ENCODE results near the gene PRMT1. TPM values are rescaled to one million over a fixed set of nuclear protein-coding genes. Genes with fewer than 3 reads are reported as not detected.
A peak's percentile ranks its signal among the peaks of the same experiment; 100 is the strongest.

The PRMT1 gene
- total RNA-seq, 2 donors from 2014 or later: 183 to 345 TPM

DNA sequence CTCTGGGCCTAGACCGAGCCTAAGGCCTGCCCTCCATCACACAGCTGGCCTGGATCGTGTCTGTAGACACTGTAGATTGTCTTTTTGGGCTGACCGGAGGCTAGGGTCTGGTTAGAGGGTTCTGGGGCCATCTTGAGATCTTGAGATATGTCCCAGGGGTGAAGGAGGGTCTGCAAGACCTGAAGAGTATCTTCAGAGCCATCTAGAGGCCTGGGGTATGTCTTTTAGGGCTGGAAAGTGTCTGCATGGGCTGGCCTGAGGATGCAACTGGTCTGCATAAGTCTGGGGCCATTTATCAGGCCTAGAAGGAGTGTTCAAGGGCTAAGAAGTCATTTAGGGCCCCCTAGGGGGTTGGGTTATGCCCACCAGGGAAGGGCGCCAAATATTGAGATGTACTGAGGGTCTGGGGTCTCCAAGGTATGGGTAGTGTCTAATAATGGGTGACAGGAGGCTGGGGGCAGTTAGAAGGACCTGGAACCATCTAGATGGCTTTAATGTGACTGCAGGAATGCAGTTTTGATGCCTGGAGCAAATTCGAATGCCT, 34.5 kb upstream of the PRMT1 start:
- H3K9me3 Mint-ChIP-seq: no peaks in the 10 kb centered on the region
- ATAC-seq (replicated peaks): no peak
- peaks cover 39% of the 10 kb centered on the region for H3K4me1 Mint-ChIP-seq
- H3K4me3 Mint-ChIP-seq: peak overlapping the region; percentile 99
- no peaks in the 10 kb centered on the region for H3K27me3 Mint-ChIP-seq
- peak overlapping the region; percentile 98 for H3K27ac Mint-ChIP-seq
- H3K36me3 Mint-ChIP-seq (ENCODE audit: low read depth): peaks cover 52% of the 10 kb centered on the region

- no peak for ATAC-seq (replicated peaks)
- Mint-ChIP-seq H3K9me3 (no peaks in the 10 kb centered on the region), H3K36me3 (ENCODE audit: low read depth) (peaks cover 61% of the 10 kb centered on the region), H3K27ac (peak overlapping the region; percentile 98), H3K4me1 (peaks cover 33% of the 10 kb centered on the region), H3K4me3 (peak overlapping the region; percentile 99), H3K27me3 (no peaks in the 10 kb centered on the region)
Measured at GRCh38 chr19:49643466-49643865, 33.6 kb upstream of the PRMT1 start.

- no peak for ATAC-seq (replicated peaks)
- Mint-ChIP-seq H3K4me1 (peaks cover 25% of the 10 kb centered on the region), H3K4me3 (no peak overlapping the region), H3K9me3 (no peaks in the 10 kb centered on the region), H3K27me3 (no peaks in the 10 kb centered on the region), H3K36me3 (ENCODE audit: low read depth) (peaks cover 74% of the 10 kb centered on the region), H3K27ac (peak overlapping the region; percentile 41)
Measured at GRCh38 chr19:49645592-49645991, 31.5 kb upstream of the PRMT1 start.

DNA sequence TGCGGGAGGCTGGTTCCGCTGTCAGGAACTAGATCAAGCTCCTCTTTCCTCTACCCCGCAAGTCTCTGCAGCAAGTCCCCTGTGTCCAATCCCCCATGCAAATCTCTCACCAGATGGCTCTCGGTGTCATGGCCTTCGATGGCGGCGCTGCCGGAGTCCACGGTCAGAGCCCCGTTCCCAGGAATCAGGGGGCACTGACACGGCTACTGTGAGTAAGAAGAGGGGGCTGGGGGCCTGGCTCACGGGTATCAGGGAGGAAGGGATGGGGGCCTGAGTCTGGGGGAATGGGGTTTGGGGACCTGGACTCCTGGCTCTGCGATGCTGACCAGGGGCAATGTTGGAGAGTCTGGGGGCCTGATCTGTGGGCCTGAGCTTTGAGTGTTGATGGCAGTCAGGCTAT, 31.1 kb upstream of the PRMT1 start:
- no peaks in the 10 kb centered on the region for H3K27me3 Mint-ChIP-seq
- H3K9me3 Mint-ChIP-seq: no peaks in the 10 kb centered on the region
- peaks cover 25% of the 10 kb centered on the region for H3K4me1 Mint-ChIP-seq
- peaks cover 70% of the 10 kb centered on the region for H3K36me3 Mint-ChIP-seq (ENCODE audit: low read depth)
- H3K27ac Mint-ChIP-seq: peak overlapping the region; percentile 41
- H3K4me3 Mint-ChIP-seq: no peak overlapping the region
- no peak for ATAC-seq (replicated peaks)

GRCh38 chr19:49646586-49646985, 30.5 kb upstream of the PRMT1 start:
- Mint-ChIP-seq H3K27ac (no peak overlapping the region), H3K36me3 (ENCODE audit: low read depth) (peaks cover 67% of the 10 kb centered on the region), H3K27me3 (no peaks in the 10 kb centered on the region), H3K9me3 (no peaks in the 10 kb centered on the region), H3K4me3 (no peak overlapping the region), H3K4me1 (peaks cover 25% of the 10 kb centered on the region)
- ATAC-seq (replicated peaks): no peak

DNA sequence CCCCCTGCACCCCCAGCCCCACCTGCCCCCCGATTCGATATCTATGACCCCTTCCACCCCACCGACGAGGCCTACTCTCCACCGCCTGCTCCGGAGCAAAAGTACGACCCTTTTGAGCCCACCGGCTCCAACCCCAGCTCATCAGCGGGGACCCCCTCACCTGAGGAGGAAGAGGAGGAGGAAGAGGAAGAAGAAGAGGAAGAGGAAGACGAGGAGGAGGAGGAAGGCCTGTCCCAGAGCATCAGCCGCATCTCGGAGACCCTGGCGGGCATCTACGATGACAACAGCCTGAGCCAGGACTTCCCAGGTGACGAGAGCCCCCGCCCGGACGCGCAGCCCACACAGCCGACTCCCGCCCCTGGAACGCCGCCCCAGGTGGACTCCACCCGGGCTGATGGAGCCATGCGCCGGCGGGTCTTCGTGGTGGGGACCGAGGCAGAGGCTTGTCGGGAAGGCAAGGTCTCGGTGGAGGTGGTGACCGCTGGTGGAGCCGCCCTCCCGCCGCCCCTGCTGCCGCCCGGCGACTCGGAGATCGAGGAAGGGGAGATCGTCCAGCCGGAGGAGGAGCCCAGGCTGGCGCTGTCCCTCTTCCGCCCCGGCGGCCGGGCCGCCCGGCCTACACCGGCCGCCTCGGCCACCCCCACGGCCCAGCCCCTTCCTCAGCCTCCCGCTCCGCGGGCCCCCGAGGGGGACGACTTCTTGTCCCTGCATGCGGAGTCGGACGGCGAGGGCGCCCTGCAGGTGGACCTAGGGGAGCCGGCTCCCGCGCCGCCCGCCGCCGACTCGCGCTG, 25.8 kb upstream of the PRMT1 start:
- peaks cover 75% of the 10 kb centered on the region for H3K36me3 Mint-ChIP-seq (ENCODE audit: low read depth)
- no peak for ATAC-seq (replicated peaks)
- H3K27me3 Mint-ChIP-seq: no peaks in the 10 kb centered on the region
- no peak overlapping the region for H3K4me3 Mint-ChIP-seq
- H3K9me3 Mint-ChIP-seq: no peaks in the 10 kb centered on the region
- peaks cover 4% of the 10 kb centered on the region for H3K4me1 Mint-ChIP-seq
- H3K27ac Mint-ChIP-seq: no peak overlapping the region

DNA sequence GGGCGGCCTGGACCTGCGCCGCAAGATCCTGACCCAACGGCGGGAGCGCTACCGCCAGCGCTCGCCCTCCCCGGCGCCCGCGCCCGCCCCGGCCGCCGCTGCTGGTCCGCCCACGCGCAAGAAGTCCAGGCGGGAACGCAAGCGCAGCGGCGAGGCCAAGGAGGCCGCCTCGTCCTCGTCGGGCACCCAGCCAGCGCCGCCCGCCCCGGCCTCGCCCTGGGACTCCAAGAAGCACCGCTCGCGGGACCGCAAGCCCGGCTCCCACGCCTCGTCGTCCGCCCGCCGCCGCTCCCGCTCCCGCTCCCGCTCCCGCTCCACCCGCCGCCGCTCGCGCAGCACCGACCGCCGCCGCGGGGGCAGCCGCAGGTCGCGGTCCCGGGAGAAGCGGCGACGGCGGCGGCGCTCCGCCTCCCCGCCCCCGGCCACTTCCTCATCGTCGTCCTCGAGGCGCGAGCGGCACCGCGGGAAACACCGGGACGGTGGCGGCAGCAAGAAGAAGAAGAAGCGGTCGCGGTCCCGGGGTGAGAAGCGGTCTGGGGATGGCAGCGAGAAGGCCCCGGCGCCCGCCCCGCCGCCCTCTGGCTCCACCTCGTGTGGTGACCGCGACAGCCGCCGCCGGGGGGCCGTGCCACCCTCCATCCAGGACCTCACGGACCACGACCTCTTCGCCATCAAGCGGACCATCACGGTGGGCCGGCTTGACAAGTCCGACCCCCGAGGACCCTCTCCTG, 25.1 kb upstream of the PRMT1 start:
- no peak overlapping the region for H3K27ac Mint-ChIP-seq
- peaks cover 75% of the 10 kb centered on the region for H3K36me3 Mint-ChIP-seq (ENCODE audit: low read depth)
- no peak for ATAC-seq (replicated peaks)
- H3K4me1 Mint-ChIP-seq: peaks cover under 1% of the 10 kb centered on the region
- H3K27me3 Mint-ChIP-seq: no peaks in the 10 kb centered on the region
- H3K4me3 Mint-ChIP-seq: no peak overlapping the region
- H3K9me3 Mint-ChIP-seq: no peaks in the 10 kb centered on the region

- no peak overlapping the region for H3K4me3 Mint-ChIP-seq
- H3K27ac Mint-ChIP-seq: no peak overlapping the region
- H3K36me3 Mint-ChIP-seq (ENCODE audit: low read depth): peaks cover 73% of the 10 kb centered on the region
- H3K9me3 Mint-ChIP-seq: no peaks in the 10 kb centered on the region
- ATAC-seq (replicated peaks): no peak
- no peaks in the 10 kb centered on the region for H3K27me3 Mint-ChIP-seq
- no peaks in the 10 kb centered on the region for H3K4me1 Mint-ChIP-seq
Measured at GRCh38 chr19:49652551-49653465, 24.3 kb upstream of the PRMT1 start.

GRCh38 chr19:49653466-49653806, 23.6 kb upstream of the PRMT1 start:
- Mint-ChIP-seq H3K4me3 (no peak overlapping the region), H3K27ac (no peak overlapping the region), H3K27me3 (no peaks in the 10 kb centered on the region), H3K9me3 (no peaks in the 10 kb centered on the region), H3K36me3 (ENCODE audit: low read depth) (peaks cover 68% of the 10 kb centered on the region), H3K4me1 (no peaks in the 10 kb centered on the region)
- ATAC-seq (replicated peaks): no peak

DNA sequence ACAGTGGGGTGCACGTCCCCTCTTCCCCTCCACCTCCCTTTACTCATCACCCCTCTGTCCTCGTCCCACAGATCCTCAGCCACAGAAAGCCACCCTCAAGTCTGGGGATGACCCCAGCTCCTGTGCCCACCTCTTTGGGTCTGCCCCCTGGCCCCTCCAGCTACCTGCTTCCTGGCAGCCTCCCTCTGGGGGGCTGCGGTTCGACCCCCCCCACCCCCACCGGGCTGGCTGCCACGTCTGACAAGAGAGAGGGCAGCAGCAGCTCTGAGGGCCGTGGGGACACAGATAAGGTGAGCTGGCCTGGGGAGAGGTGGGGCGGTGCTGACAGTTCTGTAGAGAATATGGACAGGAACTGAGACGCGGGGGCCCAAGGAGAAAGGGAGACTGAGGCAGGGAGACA, 22.5 kb upstream of the PRMT1 start:
- Mint-ChIP-seq H3K4me3 (no peak overlapping the region), H3K36me3 (ENCODE audit: low read depth) (peaks cover 67% of the 10 kb centered on the region), H3K4me1 (no peaks in the 10 kb centered on the region), H3K9me3 (no peaks in the 10 kb centered on the region), H3K27ac (no peak overlapping the region), H3K27me3 (no peaks in the 10 kb centered on the region)
- no peak for ATAC-seq (replicated peaks)

DNA sequence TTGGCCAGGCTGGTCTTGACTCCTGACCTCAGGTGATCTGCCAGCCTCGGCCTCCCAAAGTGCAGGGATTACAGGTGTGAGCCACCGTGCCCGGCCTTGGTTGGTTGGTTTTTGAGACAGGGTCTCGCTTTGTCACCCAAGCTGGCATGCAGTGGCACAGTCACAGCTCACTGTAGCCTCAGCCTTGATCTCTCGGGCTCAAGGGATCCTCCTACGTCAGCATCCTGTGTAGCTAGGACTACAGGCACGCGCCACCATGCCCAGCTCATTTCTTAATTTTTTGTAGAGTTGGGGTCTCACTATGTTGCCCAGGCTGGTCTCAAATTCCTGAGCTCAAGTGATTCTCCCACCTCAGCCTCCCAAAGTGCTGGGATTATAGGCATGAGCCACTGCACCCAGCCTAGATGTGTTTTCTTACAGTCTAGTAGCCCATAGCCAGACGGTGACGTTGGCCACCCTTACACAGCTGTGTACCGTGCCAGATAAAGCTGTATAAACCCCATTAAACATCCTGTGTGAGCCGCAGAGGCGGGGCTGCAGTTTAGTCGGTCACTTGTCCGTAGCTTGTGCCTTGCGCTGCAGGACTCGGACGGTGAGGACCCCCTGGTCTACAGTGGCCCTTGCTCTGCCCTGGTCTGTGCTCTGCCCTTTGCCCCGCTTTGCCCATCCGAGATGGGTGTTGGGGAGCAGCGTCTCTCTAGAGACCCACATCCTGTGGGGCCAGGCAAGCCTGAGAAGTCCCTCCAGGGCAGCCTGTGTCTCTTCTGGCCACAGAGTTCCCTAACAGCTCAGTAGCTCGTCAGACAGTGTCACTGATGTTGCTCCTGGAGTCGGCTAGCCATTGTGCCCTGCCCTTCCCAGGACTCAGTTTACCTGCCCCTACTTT, 21.3 kb upstream of the PRMT1 start:
- Mint-ChIP-seq H3K27ac (no peak overlapping the region), H3K4me3 (no peak overlapping the region), H3K27me3 (no peaks in the 10 kb centered on the region), H3K4me1 (no peaks in the 10 kb centered on the region), H3K36me3 (ENCODE audit: low read depth) (peaks cover 74% of the 10 kb centered on the region), H3K9me3 (no peaks in the 10 kb centered on the region)
- ATAC-seq (replicated peaks): no peak

GRCh38 chr19:49656456-49657109, 20.5 kb upstream of the PRMT1 start:
- no peaks in the 10 kb centered on the region for H3K9me3 Mint-ChIP-seq
- no peaks in the 10 kb centered on the region for H3K27me3 Mint-ChIP-seq
- peaks cover 81% of the 10 kb centered on the region for H3K36me3 Mint-ChIP-seq (ENCODE audit: low read depth)
- H3K27ac Mint-ChIP-seq: no peak overlapping the region
- no peaks in the 10 kb centered on the region for H3K4me1 Mint-ChIP-seq
- H3K4me3 Mint-ChIP-seq: no peak overlapping the region
- no peak for ATAC-seq (replicated peaks)

GRCh38 chr19:49657493-49658138, 19.5 kb upstream of the PRMT1 start:
- no peaks in the 10 kb centered on the region for H3K27me3 Mint-ChIP-seq
- no peaks in the 10 kb centered on the region for H3K9me3 Mint-ChIP-seq
- ATAC-seq (replicated peaks): no peak
- no peak overlapping the region for H3K4me3 Mint-ChIP-seq
- no peak overlapping the region for H3K27ac Mint-ChIP-seq
- no peaks in the 10 kb centered on the region for H3K4me1 Mint-ChIP-seq
- H3K36me3 Mint-ChIP-seq (ENCODE audit: low read depth): peaks cover 87% of the 10 kb centered on the region

Data from activated T-helper 17 cell treated with anti-CD3 and anti-CD28 coated beads, Interleukin-2, amount 50 U/mL, for 72 hours (primary cell).